ENCODE data around the gene BMPR1A.
"Not testable (repeated sequence)": the region's sequence is repeated elsewhere in the genome, so short reads cannot be mapped to it uniquely, and the experiment has no call there.

The BMPR1A gene

DNA sequence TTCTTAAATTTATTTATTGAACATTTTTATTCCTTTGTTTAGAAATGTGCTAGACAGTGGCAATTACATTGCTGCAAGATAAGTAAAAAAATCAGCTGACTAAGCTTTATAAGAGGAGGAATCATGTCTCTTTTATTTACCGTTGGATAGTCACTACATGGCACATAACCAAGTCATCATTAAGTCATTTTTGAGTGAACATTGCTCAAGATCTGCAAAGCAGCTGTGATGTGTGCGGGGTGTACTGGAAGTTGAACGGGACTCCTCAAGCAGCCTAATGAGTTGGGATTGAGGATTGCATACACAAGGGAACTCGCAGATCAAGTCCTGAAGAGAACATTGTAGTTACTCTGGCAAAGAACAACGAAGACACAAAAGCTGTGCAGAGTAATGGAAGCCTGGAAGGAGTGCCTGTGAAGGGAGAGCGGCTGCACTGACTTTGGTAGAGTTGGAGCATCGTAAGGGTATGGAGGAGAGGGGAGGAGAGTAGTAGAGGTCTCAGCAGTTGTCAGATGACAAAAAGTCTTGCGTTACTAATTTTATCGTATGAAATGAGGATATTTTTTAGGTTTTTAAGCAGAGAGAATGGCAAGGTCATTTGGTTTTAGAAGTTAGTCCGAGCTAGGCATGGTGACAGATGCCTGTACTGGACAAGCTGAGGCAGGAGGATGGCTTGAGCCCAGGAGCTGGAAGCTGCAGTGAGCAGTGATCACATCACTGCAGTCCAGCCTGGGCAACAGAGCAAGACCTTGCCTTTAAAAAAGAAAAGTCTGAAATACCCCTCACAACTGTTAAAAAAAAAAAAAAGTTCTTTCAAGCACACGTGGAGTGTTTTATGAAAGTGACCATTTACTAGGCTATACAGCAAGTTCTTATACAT lies 95.1 kb downstream of the BMPR1A start:
- DNase-seq: no peak

GRCh38 chr10:86853582-86853981 lies 97.2 kb downstream of the BMPR1A start:
- DNase-seq: not testable (repeated sequence)

- DNase-seq: no peak
These were observed 99.1 kb downstream of the BMPR1A start for GRCh38 chr10:86855513-86855912.

- DNase-seq: no peak
These were observed 99.7 kb downstream of the BMPR1A start for GRCh38 chr10:86856156-86856555.

GRCh38 chr10:86857128-86857721 lies 100.8 kb downstream of the BMPR1A start:
- no peak for DNase-seq

DNA sequence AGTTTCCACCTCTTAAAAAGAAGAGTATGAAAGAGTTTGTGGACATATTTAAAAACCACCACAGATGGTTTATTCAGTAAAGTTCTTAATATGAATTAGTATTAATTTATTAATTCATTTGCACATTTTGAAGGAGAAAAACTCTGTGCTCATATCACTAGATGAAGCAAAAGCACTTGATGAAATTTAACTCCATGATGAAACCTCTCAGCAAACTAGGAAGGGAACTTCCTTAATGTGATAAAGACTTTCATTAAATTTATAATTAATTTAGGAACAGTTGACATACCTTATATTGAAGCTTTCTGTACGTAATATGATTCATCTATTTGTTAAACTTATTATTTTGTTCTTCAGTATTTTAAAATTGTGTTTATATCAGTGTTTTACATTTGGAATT lies 101.6 kb downstream of the BMPR1A start:
- DNase-seq: no peak

- no peak for DNase-seq
These were observed 104.9 kb downstream of the BMPR1A start for GRCh38 chr10:86861351-86861750.

DNA sequence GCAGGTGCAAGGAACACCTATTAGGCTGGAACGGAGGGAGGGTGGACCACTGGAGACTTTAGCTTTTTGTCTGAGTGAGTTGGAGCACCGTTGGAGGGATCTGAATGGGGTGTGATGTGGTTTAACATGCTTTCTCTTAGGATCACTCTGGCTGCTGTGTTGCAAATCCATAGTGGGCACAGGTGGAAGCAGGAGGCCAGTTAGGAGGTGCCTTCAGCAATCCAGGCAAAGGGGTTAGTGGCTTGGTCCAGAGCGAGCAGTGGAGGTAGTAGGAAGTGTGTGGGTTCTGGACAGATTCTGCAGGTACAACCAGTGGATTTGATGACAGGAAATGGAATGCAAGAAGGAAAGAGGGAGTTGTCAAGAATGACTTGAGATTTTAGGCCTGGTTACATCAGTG lies 106.0 kb downstream of the BMPR1A start:
- DNase-seq: no peak

DNA sequence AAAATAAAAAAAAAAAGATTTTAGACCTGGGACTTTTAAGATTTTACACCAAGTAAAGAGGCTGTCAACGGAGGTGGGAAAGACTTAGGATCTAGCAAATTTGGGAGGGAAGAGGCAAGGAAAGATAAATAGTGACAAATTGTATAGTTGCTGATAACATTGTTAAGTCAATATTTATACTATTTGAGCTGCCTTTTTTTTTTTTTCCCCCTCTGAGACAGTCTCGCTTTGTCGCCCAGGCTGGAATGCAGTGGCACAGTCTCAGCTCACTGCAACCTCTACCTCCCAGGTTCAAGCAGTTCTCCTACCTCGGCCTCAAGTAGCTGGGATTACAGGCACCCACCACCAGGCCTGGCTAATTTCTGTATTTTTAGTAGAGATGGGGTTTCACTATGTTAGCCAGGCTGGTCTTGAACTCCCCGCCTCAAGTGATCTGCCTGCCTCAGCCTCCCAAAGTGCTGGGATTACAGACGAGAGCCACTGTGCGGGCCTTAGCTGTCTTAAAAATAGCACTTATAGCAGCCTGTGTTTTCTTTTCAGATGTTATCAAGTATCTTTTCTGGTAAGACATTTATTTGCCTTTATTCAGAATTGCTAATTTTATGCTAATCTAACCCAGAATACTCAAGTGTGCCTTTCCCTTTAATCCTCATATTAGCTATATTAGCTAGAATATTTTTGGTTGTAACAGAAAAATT lies 106.5 kb downstream of the BMPR1A start:
- DNase-seq: no peak

DNA sequence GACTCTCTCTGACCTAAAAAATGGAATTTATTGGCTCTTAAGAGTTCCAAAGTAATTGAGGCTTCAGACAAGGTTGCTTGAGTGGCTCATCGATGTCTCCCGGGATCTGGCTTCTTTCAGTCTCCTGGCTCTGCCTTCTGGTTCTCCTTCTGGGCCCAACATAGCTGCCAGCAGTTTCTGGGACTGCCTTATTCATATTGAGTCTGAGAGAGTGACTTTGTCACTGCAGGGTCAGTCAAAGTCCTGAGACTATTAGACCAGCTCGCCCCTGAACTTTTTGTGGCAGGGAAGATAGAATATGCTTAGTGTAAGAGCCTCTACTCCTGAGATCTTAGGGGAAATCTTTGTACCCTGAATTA lies 107.0 kb downstream of the BMPR1A start:
- DNase-seq: no peak

DNA sequence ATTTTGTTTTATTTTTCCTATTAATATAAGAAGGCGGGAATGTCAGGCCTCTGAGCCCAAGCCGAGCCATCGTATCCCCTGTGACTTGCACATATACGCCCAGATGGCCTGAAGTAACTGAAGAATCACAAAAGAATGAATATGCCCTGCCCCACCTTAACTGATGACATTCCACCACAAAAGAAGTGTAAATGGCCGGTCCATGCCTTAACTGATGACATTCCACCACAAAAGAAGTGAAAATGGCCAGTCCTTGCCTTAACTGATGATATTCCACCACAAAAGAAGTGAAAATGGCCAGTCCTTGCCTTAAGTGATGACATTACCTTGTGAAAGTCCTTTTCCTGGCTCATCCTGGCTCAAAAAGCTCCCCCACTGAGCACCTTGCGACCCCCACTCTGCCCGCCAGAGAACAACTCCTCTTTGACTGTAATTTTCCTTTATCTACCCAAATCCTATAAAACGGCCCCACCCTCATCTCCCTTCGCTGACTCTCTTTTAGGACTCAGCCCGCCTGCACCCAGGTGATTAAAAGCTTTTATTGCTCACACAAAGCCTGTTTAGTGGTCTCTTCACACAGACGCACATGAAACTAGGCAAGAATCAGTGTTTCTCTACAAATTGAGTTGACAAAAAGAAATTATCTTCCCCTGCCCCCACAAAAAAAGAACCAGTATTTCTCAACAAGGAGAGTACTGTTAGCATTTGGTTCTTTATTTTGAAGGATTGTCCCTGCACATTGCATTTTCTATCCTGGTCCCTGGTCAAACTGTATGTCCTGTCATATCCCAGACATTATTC lies 108.8 kb downstream of the BMPR1A start:
- DNase-seq: not testable (repeated sequence)

DNA sequence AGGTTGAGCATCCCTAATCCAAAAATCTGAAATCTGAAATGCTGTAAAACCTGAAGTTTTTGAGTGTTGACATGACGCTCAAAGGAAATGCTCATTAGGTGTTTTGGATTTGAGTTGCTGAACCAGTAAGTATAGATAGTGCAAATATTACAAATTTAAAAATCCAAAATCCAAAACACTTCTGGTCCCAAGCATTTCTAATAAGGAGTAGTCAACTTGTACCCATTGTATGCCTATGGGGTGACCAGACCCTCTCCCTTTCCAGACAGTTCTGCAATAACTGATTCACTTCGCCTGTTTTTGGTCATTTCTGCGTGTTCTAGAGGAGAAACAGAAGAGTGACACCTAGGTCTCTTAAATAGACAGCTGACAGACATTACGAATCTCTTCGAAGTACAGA lies 110.7 kb downstream of the BMPR1A start:
- DNase-seq: no peak

- DNase-seq: no peak
These were observed 111.9 kb downstream of the BMPR1A start for GRCh38 chr10:86868353-86868752.

GRCh38 chr10:86870679-86871078 lies 114.3 kb downstream of the BMPR1A start:
- no peak for DNase-seq

GRCh38 chr10:86871563-86872183 lies 115.3 kb downstream of the BMPR1A start:
- DNase-seq: no peak

- DNase-seq: no peak
These were observed 116.3 kb downstream of the BMPR1A start for GRCh38 chr10:86872757-86873156.

GRCh38 chr10:86876748-86877147 lies 120.3 kb downstream of the BMPR1A start:
- DNase-seq: no peak

DNA sequence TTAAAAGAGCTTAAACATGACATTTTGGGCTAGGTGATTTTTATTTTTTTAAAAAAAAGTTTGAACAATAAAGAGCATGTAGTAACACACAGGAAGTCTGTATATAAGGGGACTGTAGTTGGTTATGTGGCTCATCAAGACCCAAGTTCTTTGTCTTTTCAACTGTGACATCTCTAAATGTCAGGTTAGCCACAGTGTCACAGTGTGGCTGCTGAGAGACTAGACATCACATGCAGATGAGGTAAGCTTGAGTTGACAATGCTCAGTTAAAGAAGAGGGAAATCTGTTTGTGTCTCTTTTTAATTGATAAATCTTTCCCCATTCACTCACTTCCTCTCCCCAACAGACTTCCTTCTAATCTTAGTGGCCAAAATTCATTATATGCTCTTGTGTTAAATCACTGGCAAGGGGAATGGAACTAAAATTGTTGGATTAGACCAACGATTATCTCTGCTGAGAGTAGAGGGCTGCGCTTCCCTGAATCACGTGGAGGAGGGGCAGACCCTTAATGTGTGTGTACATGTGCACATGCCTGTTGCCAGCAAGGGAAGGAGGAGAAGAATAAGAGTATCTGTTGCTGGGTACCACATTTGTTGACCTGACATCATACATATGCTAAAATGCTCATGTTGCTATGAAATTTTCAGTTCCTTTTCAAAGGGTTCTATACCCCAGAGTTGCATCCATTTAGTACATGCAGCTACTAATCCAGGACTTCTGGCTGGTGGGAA lies 122.7 kb downstream of the BMPR1A start:
- no peak for DNase-seq

DNA sequence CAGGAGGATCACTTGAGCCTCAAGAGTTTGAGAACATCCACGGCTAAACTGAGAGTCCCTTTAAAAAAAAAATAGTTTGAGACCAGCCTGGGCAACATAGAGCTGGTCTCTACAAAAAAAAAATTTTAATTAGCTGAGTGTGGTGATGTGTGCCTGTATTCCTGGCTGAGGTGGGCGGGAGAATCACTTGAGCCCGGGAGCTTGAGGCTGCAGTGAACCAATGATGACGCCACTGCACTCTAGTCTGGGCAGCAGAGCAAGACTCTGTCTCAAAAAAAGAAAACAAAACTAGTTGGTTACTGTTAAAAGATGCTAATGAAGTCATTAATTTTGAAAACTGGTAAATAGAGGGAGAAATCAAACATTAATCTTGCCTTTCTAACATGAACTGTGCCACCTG lies 124.6 kb downstream of the BMPR1A start:
- no peak for DNase-seq

GRCh38 chr10:86888585-86889381 lies 132.4 kb downstream of the BMPR1A start:
- DNase-seq: peak; percentile 3

GRCh38 chr10:86889997-86890396 lies 133.6 kb downstream of the BMPR1A start:
- no peak for DNase-seq

Measured in CD4-positive, alpha-beta T cell treated with Interleukin-17A for 1 hour (primary cell).